GM13977 (cell line): ENCODE data around the gene CAMKMT.

Source experiments
- DNase-seq: peaks from one replicate; pipeline ENCODE4 v3.0.0; 2012; ENCODE audit warnings: low spot score
- CTCF ChIP-seq: IDR thresholded peaks from 2 replicates; pipeline ENCODE4 v1.5.1; 2012; ENCODE audit warnings: mild to moderate bottlenecking, control low read depth; ENCODE audit not compliant: insufficient read depth; ENCODE audit errors: extremely low read depth, missing control alignments
- in situ Hi-C: fragments of 300-500 bp; cut with MboI; formaldehyde crosslinking; loops from one replicate; pipeline ENCODE4 v1.12.0; 2022; ENCODE audit warnings: low sequenced_read_pairs, low pct_unique_long_range_greater_than_20kb, mixed read lengths, inconsistent platforms; ENCODE audit not compliant: unreplicated experiment

Gene CAMKMT

GRCh38 chr2:44813658-44814057 is 451.9 kb downstream of the CAMKMT start:
- in situ Hi-C loops = no loop called here
- no peak for DNase-seq
- no peak for TF ChIP-seq CTCF

GRCh38 chr2:44817256-44817655 is 455.5 kb downstream of the CAMKMT start:
- TF ChIP-seq CTCF = no peak
- in situ Hi-C loops = no loop called here
- DNase-seq = no peak

GRCh38 chr2:44817673-44818335 is 456.1 kb downstream of the CAMKMT start:
- no peak for TF ChIP-seq CTCF
- DNase-seq = no peak
- in situ Hi-C loops = no loop called here

GRCh38 chr2:44819061-44819460 is 457.3 kb downstream of the CAMKMT start:
- in situ Hi-C loops = no loop called here
- DNase-seq = no peak
- TF ChIP-seq CTCF = no peak

GRCh38 chr2:44821500-44821899 is 459.8 kb downstream of the CAMKMT start:
- in situ Hi-C loops = no loop called here
- no peak for TF ChIP-seq CTCF
- DNase-seq = no peak

- DNase-seq = no peak
These were observed 460.4 kb downstream of the CAMKMT start for GRCh38 chr2:44822174-44822573.

More at GRCh38 chr2:44822174-44822573, 460.4 kb downstream of the CAMKMT start:
- in situ Hi-C loops = no loop called here
- no peak for TF ChIP-seq CTCF
